Endothelial cell of umbilical vein (primary cell): ENCODE results near the gene PPTC7. TPM values are rescaled to one million over a fixed set of nuclear protein-coding genes. Genes with fewer than 3 reads are reported as not detected.

Experiments used
- BruUV-seq: library from RNA; stranded (reverse); fragments of 400-500 nt; replicated peaks from 2 replicates; lab custom pipeline; 2021; lab: Mats Ljungman, UMichigan
- CTCF ChIA-PET: fragments of 300-600, 350-600 bp; sonication (Branson Sonifier 250); formaldehyde crosslinking; loops from one replicate; lab custom pipeline; 2021; ENCODE audit warnings: antibody characterized with exemption, inconsistent platforms; lab: Charles Lee
- POLR2A ChIA-PET: fragments of 300-600, 350-600 bp; sonication (Branson Sonifier 250); formaldehyde crosslinking; loops from one replicate; lab custom pipeline; 2021; ENCODE audit warnings: antibody characterized with exemption, inconsistent platforms; lab: Charles Lee
- DNase-seq: peaks from one replicate; pipeline ENCODE4 v3.0.0-alpha.2; 2011; ENCODE audit warnings: low read depth, low spot score
- FAIRE-seq: peaks from 2 replicates; lab custom pipeline; 2011; peaks lifted over from hg19 to GRCh38; lab: Jason Lieb, UNC
- H2AFZ ChIP-seq: 2 replicates; pipeline ENCODE4 v1.6.0; 2012; ENCODE audit warnings: low read depth, low read length, control low read depth, inconsistent platforms
- H3K27ac ChIP-seq: 2 replicates; pipeline ENCODE4 v1.5.1; 2011; ENCODE audit warnings: low read depth, mild to moderate bottlenecking, control low read depth, low read length, moderate library complexity; ENCODE audit not compliant: insufficient read depth
- H3K27me3 ChIP-seq, 2 experiments: 2 replicates each; pipeline versions ENCODE4 v1.6.0 to v1.6.1; 2011; ENCODE audit warnings: low read length in 2 of 2, mixed read lengths in 1 of 2; ENCODE audit not compliant: control insufficient read depth in 2 of 2, insufficient read depth in 2 of 2
- H3K36me3 ChIP-seq, 2 experiments: 2 replicates in 1 of 2; 3 replicates in 1 of 2; pipeline ENCODE4 v1.5.1; 2011; ENCODE audit warnings: low read length in 2 of 2, mild to moderate bottlenecking in 1 of 2, moderate library complexity in 1 of 2; ENCODE audit not compliant: control insufficient read depth in 2 of 2, insufficient read depth in 2 of 2; ENCODE audit errors: extremely low read depth in 1 of 2
- H3K4me1 ChIP-seq: 3 replicates; pipeline ENCODE4 v1.5.1; 2011; ENCODE audit warnings: mild to moderate bottlenecking, low read length; ENCODE audit not compliant: control insufficient read depth, insufficient read depth; ENCODE audit errors: extremely low read depth
- H3K4me2 ChIP-seq: 2 replicates; pipeline ENCODE4 v1.6.1; 2011; ENCODE audit warnings: low read length, control low read depth, mixed read lengths; ENCODE audit not compliant: insufficient read depth
- H3K4me3 ChIP-seq, 3 experiments: fragments of 200-600 bp in 1 of 3; sonication (generic), shearing (Covaris generic) in 1 of 3; replicated peaks in 1 of 3; 2 replicates each; pipeline ENCODE4 v1.5.1; 2011 to 2016; ENCODE audit warnings: control low read depth in 3 of 3, low read length in 3 of 3, mild to moderate bottlenecking in 2 of 3, inconsistent platforms in 1 of 3, low read depth in 1 of 3, moderate library complexity in 1 of 3; ENCODE audit not compliant: insufficient read depth in 1 of 3
- H3K79me2 ChIP-seq: 2 replicates; pipeline ENCODE4 v1.6.0; 2012; ENCODE audit warnings: low read length, inconsistent platforms; ENCODE audit not compliant: control insufficient read depth, insufficient read depth
- H3K9ac ChIP-seq: replicated peaks from 2 replicates; pipeline ENCODE3; 2011; ENCODE audit warnings: low read length, control low read depth; ENCODE audit not compliant: insufficient read depth; ENCODE audit errors: extremely low read depth
- H3K9me1 ChIP-seq: replicated peaks from 3 replicates; pipeline ENCODE4 v1.6.0; 2011; ENCODE audit warnings: mild to moderate bottlenecking, low read length; ENCODE audit not compliant: control insufficient read depth, insufficient read depth; ENCODE audit errors: extremely low read depth
- H3K9me3 ChIP-seq: replicated peaks from 2 replicates; pipeline ENCODE4 v1.5.1; 2012; ENCODE audit warnings: low read length, inconsistent platforms; ENCODE audit not compliant: control insufficient read depth, insufficient read depth
- H4K20me1 ChIP-seq: replicated peaks from 2 replicates; pipeline ENCODE3; 2011; ENCODE audit warnings: mild to moderate bottlenecking, low read length; ENCODE audit not compliant: control insufficient read depth, insufficient read depth; ENCODE audit errors: extremely low read depth
- EZH2 ChIP-seq: IDR thresholded peaks from 2 replicates; pipeline ENCODE4 v1.6.1; 2012; ENCODE audit warnings: borderline replicate concordance, low read depth, mild to moderate bottlenecking, moderate library complexity, low read length, inconsistent platforms; ENCODE audit not compliant: severe bottlenecking
- FOS ChIP-seq: IDR thresholded peaks from 2 replicates; pipeline ENCODE4 v1.6.1; 2011; ENCODE audit warnings: mild to moderate bottlenecking, low read length, moderate library complexity, borderline replicate concordance; ENCODE audit not compliant: insufficient read depth
- GATA2 ChIP-seq: IDR thresholded peaks from 2 replicates; pipeline ENCODE4 v1.7.0; 2011; ENCODE audit warnings: low read depth, mild to moderate bottlenecking, moderate library complexity, mixed read lengths, low read length; ENCODE audit not compliant: insufficient read length, insufficient read depth
- JUN ChIP-seq: IDR thresholded peaks from 2 replicates; pipeline ENCODE4 v1.6.1; 2011; ENCODE audit warnings: borderline replicate concordance, low read depth; ENCODE audit not compliant: insufficient read length, insufficient read depth
- MYC ChIP-seq: IDR thresholded peaks from one replicate; pipeline ENCODE4 v1.6.1; 2011; ENCODE audit warnings: mild to moderate bottlenecking, low read depth, low read length
- POLR2A ChIP-seq: IDR thresholded peaks from 2 replicates; pipeline ENCODE4 v1.6.1; 2012; ENCODE audit warnings: low read depth, mild to moderate bottlenecking, control low read depth, low read length
- POLR2AphosphoS5 ChIP-seq: IDR thresholded peaks from 2 replicates; pipeline ENCODE4 v1.6.1; 2012; ENCODE audit warnings: low read depth, mild to moderate bottlenecking, control low read depth, low read length, moderate library complexity; ENCODE audit not compliant: insufficient read depth
- dilution Hi-C: fragments of 300-500 bp; cut with MboI; formaldehyde crosslinking; loops from one replicate; pipeline ENCODE4 v1.15.0; 2019; ENCODE audit warnings: low sequenced_read_pairs; ENCODE audit not compliant: extremely low pct_ligation_motif_present
- intact Hi-C: fragments of 100-400 bp; cut with micrococcal nuclease; formaldehyde crosslinking; loops from one replicate; pipeline ENCODE4 v1.10.0; 2022
- polyA plus RNA-seq, 4 experiments: library from polyadenylated mRNA; depleted of rRNA in 3 of 4; stranded (reverse) in 3 of 4; unstranded in 1 of 4; fragments of >200 nt; gene quantifications; 2 replicates each; pipeline versions ENCODE4 v1.2.1 to v1.2.3, GENCODE V29; 2011 to 2012; ENCODE audit warnings: missing spikeins in 1 of 4
- total RNA-seq: library from RNA; stranded (reverse); gene quantifications from 2 replicates; pipeline ENCODE4 v1.2.3, GENCODE V29; 2021
- TF ChIP-seq, protein P1 (sequence below), 2 donors: IDR thresholded peaks; 1 replicate in 1 of 2; 2 replicates in 1 of 2; pipeline ENCODE4 v1.5.1; 2011; ENCODE audit warnings: low read length in 2 of 2, mild to moderate bottlenecking in 2 of 2, moderate library complexity in 2 of 2, control low read depth in 1 of 2, inconsistent platforms in 1 of 2, low read depth in 1 of 2; ENCODE audit not compliant: insufficient read depth in 1 of 2; ENCODE audit errors: extremely low read depth in 1 of 2
- TF ChIP-seq, protein P2 (sequence below): IDR thresholded peaks from 2 replicates; pipeline ENCODE4 v1.6.1; 2011; ENCODE audit not compliant: insufficient read depth, insufficient read length

Gene PPTC7
- total and polyA plus RNA-seq, 2 donors (not counting 3 experiments of a cell fraction or from before 2014, with no cell fraction given), result 8.4 to 15.2 TPM

DNA sequence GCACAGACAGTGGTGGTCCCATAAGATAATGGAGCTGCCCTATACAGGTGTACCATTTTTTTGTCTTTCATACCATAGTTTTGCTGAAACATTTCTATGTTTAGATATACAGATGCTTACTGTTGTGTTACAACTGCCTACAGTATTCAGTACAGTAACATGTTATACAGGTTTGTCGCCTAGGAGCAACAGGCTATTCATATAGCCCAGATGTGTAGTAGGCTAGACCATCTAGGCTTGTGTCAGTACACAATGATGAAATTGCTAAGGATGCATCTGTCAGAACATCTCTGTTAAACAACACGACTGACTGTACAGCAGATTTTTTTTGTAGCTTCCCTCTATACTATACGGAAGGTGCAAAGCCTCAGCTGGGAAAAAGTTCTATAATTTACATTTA is 50.5 kb downstream of the PPTC7 start:
- CTCF ChIA-PET, result interaction anchor here (1.1 to 1.5 kb wide), 5 partner anchors 11 to 68 kb away, joined by 3 to 7 read pairs (median 5); no protein-coding TSS in a partner anchor
- Histone ChIP-seq H3K36me3 (peaks cover 3 to 4% of the 10 kb centered on the region in 2 experiments), H3K27ac (no peak overlapping the region), H3K27me3 (no peaks in the 10 kb centered on the region), H4K20me1 (no peaks in the 10 kb centered on the region), H3K4me2 (no peak overlapping the region), H2AFZ (no peak overlapping the region), H3K9me1 (no peaks in the 10 kb centered on the region), H3K4me3 (no peak overlapping the region), H3K79me2 (peaks cover 6% of the 10 kb centered on the region), H3K9ac (no peak overlapping the region), H3K4me1 (no peaks in the 10 kb centered on the region), H3K9me3 (no peaks in the 10 kb centered on the region)
- dilution Hi-C loops (no loop called here), intact Hi-C loops (no loop called here)
- BruUV-seq, result no TSS peak
- DNase-seq, result no peak
- POLR2A ChIA-PET, result no interaction called here
- FAIRE-seq, result no peak
- TF ChIP-seq POLR2A (no peak), FOS (no peak), POLR2AphosphoS5 (no peak), EZH2 (no peak), GATA2 (no peak), JUN (no peak), MYC (no peak)
- TF ChIP-seq, protein P1, sequence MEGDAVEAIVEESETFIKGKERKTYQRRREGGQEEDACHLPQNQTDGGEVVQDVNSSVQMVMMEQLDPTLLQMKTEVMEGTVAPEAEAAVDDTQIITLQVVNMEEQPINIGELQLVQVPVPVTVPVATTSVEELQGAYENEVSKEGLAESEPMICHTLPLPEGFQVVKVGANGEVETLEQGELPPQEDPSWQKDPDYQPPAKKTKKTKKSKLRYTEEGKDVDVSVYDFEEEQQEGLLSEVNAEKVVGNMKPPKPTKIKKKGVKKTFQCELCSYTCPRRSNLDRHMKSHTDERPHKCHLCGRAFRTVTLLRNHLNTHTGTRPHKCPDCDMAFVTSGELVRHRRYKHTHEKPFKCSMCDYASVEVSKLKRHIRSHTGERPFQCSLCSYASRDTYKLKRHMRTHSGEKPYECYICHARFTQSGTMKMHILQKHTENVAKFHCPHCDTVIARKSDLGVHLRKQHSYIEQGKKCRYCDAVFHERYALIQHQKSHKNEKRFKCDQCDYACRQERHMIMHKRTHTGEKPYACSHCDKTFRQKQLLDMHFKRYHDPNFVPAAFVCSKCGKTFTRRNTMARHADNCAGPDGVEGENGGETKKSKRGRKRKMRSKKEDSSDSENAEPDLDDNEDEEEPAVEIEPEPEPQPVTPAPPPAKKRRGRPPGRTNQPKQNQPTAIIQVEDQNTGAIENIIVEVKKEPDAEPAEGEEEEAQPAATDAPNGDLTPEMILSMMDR (IDR thresholded peaks at IDR 0.05; ENCODE audit: extremely low read depth in 1 of 2, insufficient read depth in 1 of 2, low read depth in 1 of 2, low read length in 2 of 2), result no peak
- TF ChIP-seq, protein P2, sequence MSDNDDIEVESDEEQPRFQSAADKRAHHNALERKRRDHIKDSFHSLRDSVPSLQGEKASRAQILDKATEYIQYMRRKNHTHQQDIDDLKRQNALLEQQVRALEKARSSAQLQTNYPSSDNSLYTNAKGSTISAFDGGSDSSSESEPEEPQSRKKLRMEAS, result no peak
